ENCODE data around the gene WHRN. TPM values are rescaled to one million over a fixed set of nuclear protein-coding genes. Genes with fewer than 3 reads are reported as not detected.

The WHRN gene
- total RNA-seq, 1 donor from 2014 or later = 3.2 TPM

DNA sequence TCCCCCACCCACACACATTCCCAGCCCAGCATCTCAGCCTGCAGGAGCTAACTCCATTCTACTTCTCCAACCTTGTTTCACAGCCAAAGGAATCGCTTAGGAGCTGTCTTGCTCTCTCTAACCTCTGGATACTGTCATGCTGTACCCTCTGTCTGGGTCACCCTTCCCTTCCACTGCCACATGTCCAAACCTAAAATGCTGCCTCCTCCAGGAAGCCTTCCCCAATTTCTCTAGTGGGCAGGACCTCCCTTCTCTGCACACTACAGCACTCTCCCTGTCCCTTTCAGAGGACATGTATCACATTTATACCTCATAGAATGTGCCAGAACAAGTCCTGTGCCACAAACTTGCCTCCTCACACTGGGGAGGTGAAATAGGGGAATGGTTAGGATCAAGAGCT, 30.8 kb downstream of the WHRN start:
- Mint-ChIP-seq H3K27me3 (ENCODE audit: unreplicated experiment) (peaks cover 2% of the 10 kb centered on the region), H3K27ac (ENCODE audit: unreplicated experiment) (no peak overlapping the region), H3K9me3 (ENCODE audit: unreplicated experiment) (peaks cover 2% of the 10 kb centered on the region), H3K4me3 (ENCODE audit: unreplicated experiment) (no peak overlapping the region), H3K4me1 (ENCODE audit: low read depth, unreplicated experiment) (no peaks in the 10 kb centered on the region), H3K36me3 (ENCODE audit: unreplicated experiment) (peaks cover 9% of the 10 kb centered on the region)
- TF ChIP-seq, protein P1, sequence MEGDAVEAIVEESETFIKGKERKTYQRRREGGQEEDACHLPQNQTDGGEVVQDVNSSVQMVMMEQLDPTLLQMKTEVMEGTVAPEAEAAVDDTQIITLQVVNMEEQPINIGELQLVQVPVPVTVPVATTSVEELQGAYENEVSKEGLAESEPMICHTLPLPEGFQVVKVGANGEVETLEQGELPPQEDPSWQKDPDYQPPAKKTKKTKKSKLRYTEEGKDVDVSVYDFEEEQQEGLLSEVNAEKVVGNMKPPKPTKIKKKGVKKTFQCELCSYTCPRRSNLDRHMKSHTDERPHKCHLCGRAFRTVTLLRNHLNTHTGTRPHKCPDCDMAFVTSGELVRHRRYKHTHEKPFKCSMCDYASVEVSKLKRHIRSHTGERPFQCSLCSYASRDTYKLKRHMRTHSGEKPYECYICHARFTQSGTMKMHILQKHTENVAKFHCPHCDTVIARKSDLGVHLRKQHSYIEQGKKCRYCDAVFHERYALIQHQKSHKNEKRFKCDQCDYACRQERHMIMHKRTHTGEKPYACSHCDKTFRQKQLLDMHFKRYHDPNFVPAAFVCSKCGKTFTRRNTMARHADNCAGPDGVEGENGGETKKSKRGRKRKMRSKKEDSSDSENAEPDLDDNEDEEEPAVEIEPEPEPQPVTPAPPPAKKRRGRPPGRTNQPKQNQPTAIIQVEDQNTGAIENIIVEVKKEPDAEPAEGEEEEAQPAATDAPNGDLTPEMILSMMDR (IDR thresholded peaks at IDR 0.05; ENCODE audit: partially characterized antibody, unreplicated experiment) = no peak
- DNase-seq = no peak

DNA sequence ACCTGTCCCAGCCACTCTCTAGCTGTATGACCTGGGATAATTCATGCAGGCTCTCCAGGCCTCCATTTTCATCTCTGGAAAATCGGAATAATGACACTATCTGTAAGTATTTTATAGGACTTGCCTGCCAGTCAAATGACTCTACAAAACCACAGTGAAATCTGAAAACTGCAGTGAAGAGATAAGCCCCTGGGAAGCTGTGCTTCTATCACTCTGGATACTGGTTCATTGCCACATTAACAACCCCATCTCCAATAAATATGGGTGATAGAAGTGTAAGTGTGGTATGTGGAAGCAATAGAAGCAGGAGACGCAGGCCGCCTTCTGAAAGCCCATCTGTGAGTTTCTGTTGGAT, 31.8 kb downstream of the WHRN start:
- Mint-ChIP-seq H3K4me3 (ENCODE audit: unreplicated experiment) (no peak overlapping the region), H3K36me3 (ENCODE audit: unreplicated experiment) (peaks cover 9% of the 10 kb centered on the region), H3K27me3 (ENCODE audit: unreplicated experiment) (peaks cover 2% of the 10 kb centered on the region), H3K9me3 (ENCODE audit: unreplicated experiment) (peaks cover 2% of the 10 kb centered on the region), H3K4me1 (ENCODE audit: low read depth, unreplicated experiment) (no peaks in the 10 kb centered on the region), H3K27ac (ENCODE audit: unreplicated experiment) (no peak overlapping the region)
- no peak for DNase-seq
- TF ChIP-seq, protein P1 (IDR thresholded peaks at IDR 0.05; ENCODE audit: partially characterized antibody, unreplicated experiment) = no peak

GRCh38 chr9:114472765-114473446, 32.4 kb downstream of the WHRN start:
- no peak overlapping the region for H3K4me3 Mint-ChIP-seq (ENCODE audit: unreplicated experiment)
- H3K9me3 Mint-ChIP-seq (ENCODE audit: unreplicated experiment) = peaks cover 2% of the 10 kb centered on the region
- H3K27ac Mint-ChIP-seq (ENCODE audit: unreplicated experiment) = no peak overlapping the region
- H3K4me1 Mint-ChIP-seq (ENCODE audit: low read depth, unreplicated experiment) = no peaks in the 10 kb centered on the region
- no peak for DNase-seq
- TF ChIP-seq, protein P1 (IDR thresholded peaks at IDR 0.05; ENCODE audit: partially characterized antibody, unreplicated experiment) = no peak
- peaks cover 9% of the 10 kb centered on the region for H3K36me3 Mint-ChIP-seq (ENCODE audit: unreplicated experiment)
- H3K27me3 Mint-ChIP-seq (ENCODE audit: unreplicated experiment) = peaks cover 2% of the 10 kb centered on the region

DNA sequence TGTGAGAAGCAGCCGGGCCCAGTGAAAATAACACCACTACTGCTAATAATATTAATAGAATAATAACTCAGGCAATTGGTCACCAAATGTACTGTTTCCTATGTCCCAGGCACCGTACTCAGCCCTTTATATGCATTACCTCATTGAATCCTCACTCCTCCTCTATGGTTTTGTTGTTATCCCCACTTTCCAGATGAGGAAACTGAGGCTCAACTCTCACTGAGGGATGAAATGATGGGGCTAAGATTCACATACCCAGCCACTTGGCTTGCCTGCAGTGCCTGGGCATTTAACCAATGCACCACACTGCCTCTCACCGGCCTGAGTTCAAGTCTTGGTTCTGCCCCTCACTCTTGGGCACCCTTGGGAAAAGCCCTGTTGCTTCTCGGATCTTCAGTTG, 34.1 kb downstream of the WHRN start:
- Mint-ChIP-seq H3K27me3 (ENCODE audit: unreplicated experiment) (peaks cover 2% of the 10 kb centered on the region), H3K36me3 (ENCODE audit: unreplicated experiment) (peaks cover 9% of the 10 kb centered on the region), H3K9me3 (ENCODE audit: unreplicated experiment) (peaks cover 2% of the 10 kb centered on the region), H3K4me1 (ENCODE audit: low read depth, unreplicated experiment) (no peaks in the 10 kb centered on the region), H3K27ac (ENCODE audit: unreplicated experiment) (no peak overlapping the region), H3K4me3 (ENCODE audit: unreplicated experiment) (no peak overlapping the region)
- TF ChIP-seq, protein P1 (IDR thresholded peaks at IDR 0.05; ENCODE audit: partially characterized antibody, unreplicated experiment) = no peak
- DNase-seq = no peak

DNA sequence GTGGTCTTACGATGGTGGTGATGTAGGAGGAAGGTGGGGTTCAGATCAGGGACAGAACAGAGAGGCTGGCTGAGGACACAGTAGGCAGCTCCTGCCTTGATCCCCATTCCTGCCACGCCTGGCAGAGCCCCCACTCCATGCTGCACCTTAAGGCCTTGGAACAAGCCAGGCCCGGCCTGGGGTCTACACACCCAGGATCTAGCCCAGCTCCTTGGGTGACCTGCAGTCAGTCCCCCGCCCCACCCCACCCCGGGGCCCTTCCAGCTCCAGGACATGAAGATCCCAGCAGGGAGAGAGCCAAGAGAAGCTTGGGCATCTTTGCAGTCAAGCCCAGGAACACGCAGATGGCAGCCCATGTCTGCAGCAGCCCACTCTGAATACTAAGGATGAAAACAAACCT, 34.7 kb downstream of the WHRN start:
- H3K27me3 Mint-ChIP-seq (ENCODE audit: unreplicated experiment) = peaks cover 2% of the 10 kb centered on the region
- peaks cover 2% of the 10 kb centered on the region for H3K9me3 Mint-ChIP-seq (ENCODE audit: unreplicated experiment)
- peaks cover 9% of the 10 kb centered on the region for H3K36me3 Mint-ChIP-seq (ENCODE audit: unreplicated experiment)
- H3K4me3 Mint-ChIP-seq (ENCODE audit: unreplicated experiment) = no peak overlapping the region
- no peak overlapping the region for H3K27ac Mint-ChIP-seq (ENCODE audit: unreplicated experiment)
- DNase-seq = no peak
- TF ChIP-seq, protein P1 (IDR thresholded peaks at IDR 0.05; ENCODE audit: partially characterized antibody, unreplicated experiment) = no peak
- no peaks in the 10 kb centered on the region for H3K4me1 Mint-ChIP-seq (ENCODE audit: low read depth, unreplicated experiment)
